Fibroblast of the conjunctiva (primary cell): ENCODE data around the gene INHBE.
"Not testable (repeated sequence)": the region's sequence is repeated elsewhere in the genome, so short reads cannot be mapped to it uniquely, and the experiment has no call there.

Experiments used
- DNase-seq: peaks from one replicate; pipeline ENCODE4 v3.0.0-alpha.2; 2010; ENCODE audit warnings: low read depth

Gene INHBE

DNA sequence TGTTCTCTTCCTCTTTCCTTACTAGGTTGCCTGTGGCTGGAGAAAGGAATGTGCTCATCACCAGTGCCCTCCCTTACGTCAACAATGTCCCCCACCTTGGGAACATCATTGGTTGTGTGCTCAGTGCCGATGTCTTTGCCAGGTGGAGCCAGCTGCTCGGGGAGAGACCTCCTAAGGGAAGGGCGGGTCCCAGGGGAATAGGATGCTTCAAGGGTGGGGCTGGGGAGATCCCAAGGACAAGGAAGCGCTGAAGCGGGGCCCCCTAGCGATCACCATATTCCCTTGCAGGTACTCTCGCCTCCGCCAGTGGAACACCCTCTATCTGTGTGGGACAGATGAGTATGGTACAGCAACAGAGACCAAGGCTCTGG lies 43.0 kb downstream of the INHBE start:
- no peak for DNase-seq

DNA sequence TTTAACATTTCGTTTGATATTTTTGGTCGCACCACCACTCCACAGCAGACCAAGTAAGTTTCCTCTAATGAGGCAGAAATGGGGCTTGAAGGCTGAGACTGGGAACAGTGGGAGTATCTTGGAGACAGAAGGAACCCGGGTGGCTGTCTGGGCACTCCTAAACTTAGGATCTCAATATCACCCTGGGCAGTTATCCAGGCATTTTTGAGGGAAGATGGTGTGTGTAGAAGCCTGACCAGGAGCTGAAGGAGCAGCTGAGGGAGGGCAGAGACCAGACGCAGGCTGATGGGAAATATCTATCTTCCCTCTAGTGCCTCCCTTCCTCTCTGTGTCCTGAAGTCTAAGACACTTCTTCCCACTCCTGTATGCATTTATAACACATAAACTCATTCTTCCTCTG lies 43.5 kb downstream of the INHBE start:
- no peak for DNase-seq

DNA sequence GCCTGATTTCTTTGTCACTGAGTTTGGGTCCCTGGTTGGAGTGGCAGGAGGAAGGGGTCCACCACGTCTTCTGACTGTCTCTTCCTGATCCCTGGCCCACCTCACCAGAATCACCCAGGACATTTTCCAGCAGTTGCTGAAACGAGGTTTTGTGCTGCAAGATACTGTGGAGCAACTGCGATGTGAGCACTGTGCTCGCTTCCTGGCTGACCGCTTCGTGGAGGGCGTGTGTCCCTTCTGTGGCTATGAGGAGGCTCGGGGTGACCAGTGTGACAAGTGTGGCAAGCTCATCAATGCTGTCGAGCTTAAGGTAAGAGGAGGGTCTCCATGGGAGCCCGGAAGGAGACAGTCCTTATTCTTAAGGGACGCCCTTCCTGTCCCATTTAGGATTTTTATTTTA lies 45.1 kb downstream of the INHBE start:
- no peak for DNase-seq

DNA sequence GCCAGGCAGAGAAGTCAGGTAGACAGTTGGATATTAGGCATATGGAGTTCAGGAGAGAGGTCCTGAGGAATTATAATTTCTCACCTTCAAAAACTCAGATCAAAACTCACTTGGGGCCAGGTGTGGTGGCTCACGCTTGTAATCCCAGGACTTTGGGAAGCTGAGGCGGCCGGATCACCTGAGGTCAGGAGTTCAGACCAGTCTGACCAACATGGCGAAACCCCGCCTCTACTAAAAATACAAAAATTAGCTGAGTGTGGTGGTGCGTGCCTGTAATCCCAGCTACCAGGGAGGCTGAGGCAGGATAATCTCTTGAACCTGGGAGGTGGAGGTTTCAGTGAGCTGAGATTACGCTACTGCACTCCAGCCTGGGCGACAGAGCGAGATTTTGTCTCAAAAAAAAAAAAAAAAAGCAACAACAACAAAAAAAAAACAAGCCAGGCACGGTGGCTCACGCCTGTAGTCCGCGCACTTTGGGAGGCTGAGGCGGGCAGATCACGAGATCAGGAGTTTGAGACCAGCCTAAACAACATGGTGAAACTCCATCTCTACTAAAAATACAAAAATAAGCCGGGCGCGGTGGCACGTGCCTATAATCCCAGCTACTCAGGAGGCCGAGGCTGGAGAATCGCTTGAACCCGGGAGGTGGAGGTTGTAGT lies 47.3 kb downstream of the INHBE start:
- DNase-seq: not testable (repeated sequence)

DNA sequence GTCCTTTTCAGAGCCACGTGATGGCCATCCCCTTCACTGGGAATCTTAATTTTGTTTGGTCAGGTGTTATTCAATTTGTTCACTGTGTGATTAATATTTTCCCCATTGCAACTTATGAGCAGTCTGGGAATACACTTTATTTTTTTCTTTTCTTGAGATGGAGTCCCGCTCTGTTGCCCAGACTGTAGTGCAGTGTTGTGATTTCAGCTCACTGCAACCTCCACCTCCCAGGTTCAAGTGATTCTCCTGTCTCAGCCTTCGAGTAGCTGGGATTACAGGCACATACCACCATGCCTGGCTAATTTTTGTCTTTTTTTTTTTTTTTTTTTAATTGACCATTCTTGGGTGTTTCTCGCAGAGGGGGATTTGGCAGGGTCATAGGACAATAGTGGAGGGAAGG lies 51.4 kb downstream of the INHBE start:
- DNase-seq: not testable (repeated sequence)
